Epithelial cell of proximal tubule (primary cell): Measurements from ENCODE around the gene ADGRA1. TPM values are rescaled to one million over a fixed set of nuclear protein-coding genes. Genes with fewer than 3 reads are reported as not detected.

Experiments
- DNase-seq: peaks from one replicate; pipeline ENCODE4 v3.0.0-alpha.2; 2011; ENCODE audit warnings: low read depth
- H3K4me3 ChIP-seq: 2 replicates; pipeline ENCODE4 v1.5.1; 2011; ENCODE audit warnings: low read depth, mild to moderate bottlenecking, low read length
- total RNA-seq: library from RNA; depleted of rRNA; stranded (reverse); fragments of >200 nt; gene quantifications from 2 replicates; pipeline ENCODE4 v1.2.3, GENCODE V29; 2015
- TF ChIP-seq, protein P1 (sequence below): conservative IDR thresholded peaks from 2 replicates; pipeline ENCODE4 v1.5.1; 2012; ENCODE audit warnings: low read depth, mild to moderate bottlenecking, low read length

The ADGRA1 gene
- total RNA-seq, 1 donor from 2014 or later = not detected

- DNase-seq = no peak
- TF ChIP-seq, protein P1, sequence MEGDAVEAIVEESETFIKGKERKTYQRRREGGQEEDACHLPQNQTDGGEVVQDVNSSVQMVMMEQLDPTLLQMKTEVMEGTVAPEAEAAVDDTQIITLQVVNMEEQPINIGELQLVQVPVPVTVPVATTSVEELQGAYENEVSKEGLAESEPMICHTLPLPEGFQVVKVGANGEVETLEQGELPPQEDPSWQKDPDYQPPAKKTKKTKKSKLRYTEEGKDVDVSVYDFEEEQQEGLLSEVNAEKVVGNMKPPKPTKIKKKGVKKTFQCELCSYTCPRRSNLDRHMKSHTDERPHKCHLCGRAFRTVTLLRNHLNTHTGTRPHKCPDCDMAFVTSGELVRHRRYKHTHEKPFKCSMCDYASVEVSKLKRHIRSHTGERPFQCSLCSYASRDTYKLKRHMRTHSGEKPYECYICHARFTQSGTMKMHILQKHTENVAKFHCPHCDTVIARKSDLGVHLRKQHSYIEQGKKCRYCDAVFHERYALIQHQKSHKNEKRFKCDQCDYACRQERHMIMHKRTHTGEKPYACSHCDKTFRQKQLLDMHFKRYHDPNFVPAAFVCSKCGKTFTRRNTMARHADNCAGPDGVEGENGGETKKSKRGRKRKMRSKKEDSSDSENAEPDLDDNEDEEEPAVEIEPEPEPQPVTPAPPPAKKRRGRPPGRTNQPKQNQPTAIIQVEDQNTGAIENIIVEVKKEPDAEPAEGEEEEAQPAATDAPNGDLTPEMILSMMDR = no peak
- no peak overlapping the region for H3K4me3 ChIP-seq
Measured at GRCh38 chr10:133103311-133103910, 15.7 kb downstream of the ADGRA1 start.

GRCh38 chr10:133104068-133104962 is 16.6 kb downstream of the ADGRA1 start:
- TF ChIP-seq, protein P1 = no peak
- DNase-seq = no peak
- H3K4me3 ChIP-seq = no peak overlapping the region

DNA sequence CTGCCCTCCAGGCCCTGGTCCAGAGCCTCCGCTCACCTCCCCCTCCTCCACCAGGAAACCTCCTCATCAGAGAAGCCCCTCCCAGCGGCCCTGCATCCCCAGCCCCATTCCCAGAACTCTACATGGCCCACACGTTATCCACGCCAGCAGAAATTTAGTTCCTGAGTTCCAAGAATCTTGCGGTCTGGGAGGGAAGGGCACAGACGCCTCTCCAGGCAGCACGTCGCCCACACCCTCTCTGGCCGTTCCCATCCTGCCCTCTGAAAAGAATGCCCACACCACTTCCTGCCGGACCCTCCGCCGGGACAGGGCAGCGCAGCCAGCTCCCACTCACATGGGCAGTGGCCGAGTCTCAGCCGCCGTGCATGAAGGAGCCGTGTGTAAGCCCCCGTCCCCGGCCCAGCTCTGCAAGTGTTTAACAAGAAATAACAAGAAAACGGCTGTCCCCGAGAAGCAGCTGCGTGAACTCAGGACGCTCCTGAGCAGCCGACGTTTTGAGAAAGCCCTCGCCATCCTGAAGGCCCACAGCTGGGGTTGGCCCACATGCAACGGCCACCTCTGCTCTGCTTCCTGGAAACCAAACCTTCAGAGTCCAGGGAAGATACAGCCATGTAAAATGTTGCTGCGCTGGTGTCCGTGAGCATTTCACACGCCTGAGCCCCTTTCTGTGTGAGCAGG is 17.4 kb downstream of the ADGRA1 start:
- TF ChIP-seq, protein P1 = no peak
- no peak for DNase-seq
- H3K4me3 ChIP-seq = no peak overlapping the region

GRCh38 chr10:133105686-133106390 is 18.1 kb downstream of the ADGRA1 start:
- no peak for DNase-seq
- TF ChIP-seq, protein P1 = no peak

GRCh38 chr10:133106516-133106915 is 18.8 kb downstream of the ADGRA1 start:
- TF ChIP-seq, protein P1 = no peak
- no peak for DNase-seq
- no peak overlapping the region for H3K4me3 ChIP-seq

More at GRCh38 chr10:133105686-133106390, 18.1 kb downstream of the ADGRA1 start:
- no peak overlapping the region for H3K4me3 ChIP-seq

DNA sequence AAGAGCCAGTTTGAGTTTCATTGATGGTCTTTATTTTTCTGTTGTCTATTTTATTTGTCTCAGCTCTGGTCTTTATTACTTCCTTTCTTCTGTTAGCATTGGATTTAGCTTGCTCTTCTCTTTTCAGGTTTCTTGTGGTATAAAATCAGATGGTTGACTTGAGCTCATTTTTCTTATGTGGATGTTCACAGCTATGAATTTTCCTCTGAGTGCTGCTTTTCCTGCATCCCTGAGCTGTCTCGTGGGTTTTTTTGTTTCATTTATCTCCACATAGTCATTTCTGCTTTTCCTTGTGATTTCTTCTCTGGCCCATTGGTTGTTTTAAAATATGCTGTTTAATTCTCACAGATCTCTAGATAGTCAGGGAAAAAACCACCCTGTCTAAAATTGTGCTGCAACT is 19.7 kb downstream of the ADGRA1 start:
- no peak for DNase-seq
- H3K4me3 ChIP-seq = no peak overlapping the region
- TF ChIP-seq, protein P1 = no peak
